GM10266 (cell line): ENCODE results near the gene PIM1.

Source experiments
- DNase-seq: peaks from one replicate; pipeline ENCODE4 v3.0.0; 2012; ENCODE audit errors: extremely low spot score
- CTCF ChIP-seq: IDR thresholded peaks from 2 replicates; pipeline ENCODE4 v1.5.1; 2012; ENCODE audit warnings: mild to moderate bottlenecking, low read depth; ENCODE audit not compliant: control insufficient read depth, insufficient read depth; ENCODE audit errors: missing control alignments

Gene PIM1

DNA sequence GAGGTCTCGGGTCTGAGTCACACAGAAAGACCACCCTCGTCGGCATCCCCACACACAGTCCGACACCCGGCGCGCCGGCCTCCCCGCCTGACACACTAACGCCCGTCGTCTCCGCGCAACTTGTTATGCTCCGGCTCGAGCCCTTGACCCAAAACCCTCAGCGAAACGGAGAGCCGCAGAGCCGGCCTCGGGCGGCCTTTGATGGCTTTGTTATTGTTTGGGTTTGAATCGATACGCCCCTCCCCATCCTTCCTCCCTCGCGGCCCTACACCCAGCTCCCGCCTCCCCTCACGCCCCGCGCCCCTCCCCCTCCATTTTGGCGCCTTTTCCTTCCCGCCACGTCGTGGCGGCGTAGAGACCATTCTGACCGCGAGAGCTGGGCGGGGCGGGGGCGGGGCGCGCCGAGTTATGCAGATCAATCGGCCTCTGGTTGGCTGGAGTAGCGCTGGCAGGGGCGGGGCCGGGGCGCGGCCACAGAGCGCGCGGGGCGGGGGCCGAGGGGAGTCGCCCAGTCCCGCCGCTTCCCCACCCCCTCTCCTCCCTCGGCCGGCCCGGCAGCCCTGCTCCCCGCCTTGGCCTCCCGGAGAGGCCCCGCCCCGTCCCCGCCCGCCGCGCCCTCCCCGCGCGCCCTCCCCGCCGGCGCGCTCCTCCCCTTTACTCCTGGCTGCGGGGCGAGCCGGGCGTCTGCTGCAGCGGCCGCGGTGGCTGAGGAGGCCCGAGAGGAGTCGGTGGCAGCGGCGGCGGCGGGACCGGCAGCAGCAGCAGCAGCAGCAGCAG, at the start of gene PIM1:
Gene PIM1, plus strand, starts transcription at position 657 of the 777 bp plus-strand sequence. CDS start 424 bp downstream, outside the sequence.
- DNase-seq = peak; percentile 99

DNA sequence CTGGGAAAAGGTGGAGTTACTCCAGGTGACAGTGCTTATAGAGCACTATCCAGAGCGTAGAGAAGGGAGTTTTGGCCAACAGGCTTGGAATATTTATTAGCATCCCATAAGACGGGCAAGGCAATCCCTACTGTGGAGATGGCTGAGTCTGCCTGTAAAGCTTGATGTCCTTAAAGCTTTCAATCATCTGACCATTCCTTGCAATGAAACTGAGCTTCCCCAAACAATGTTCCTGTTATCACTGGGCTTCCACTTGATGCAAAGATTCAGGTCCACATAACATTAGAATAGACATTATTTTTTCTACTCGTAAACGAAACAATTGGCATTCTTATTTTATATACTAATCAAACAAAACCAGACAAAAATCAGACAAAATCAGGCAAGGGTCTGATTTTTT, 48.4 kb upstream of the PIM1 start:
- DNase-seq = no peak
- TF ChIP-seq CTCF = no peak

More for the DNA sequence above, at the start of gene PIM1:
- TF ChIP-seq CTCF = no peak

DNA sequence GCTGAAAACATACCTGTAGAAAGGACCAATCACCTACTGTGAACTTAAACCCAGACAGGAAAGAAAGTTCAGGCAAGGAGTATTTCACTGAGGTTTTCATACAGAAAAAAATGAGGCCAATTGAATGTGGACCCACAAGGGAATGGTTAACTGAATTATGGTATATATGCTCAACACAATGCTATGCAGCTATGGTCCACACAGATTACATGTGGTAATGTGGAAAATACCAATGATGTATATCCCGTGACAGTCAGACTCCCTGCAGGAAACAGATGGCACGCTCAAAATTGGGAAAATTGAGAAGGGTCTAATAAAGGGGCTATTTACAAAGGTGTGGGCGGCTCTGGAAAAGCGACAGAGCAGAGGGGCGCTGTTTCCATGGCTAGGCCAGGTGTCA, 47.1 kb upstream of the PIM1 start:
- no peak for TF ChIP-seq CTCF

GRCh38 chr6:37123957-37124729, 45.8 kb upstream of the PIM1 start:
- TF ChIP-seq CTCF = no peak
- no peak for DNase-seq

More for the DNA sequence above, 47.1 kb upstream of the PIM1 start:
- DNase-seq = no peak

DNA sequence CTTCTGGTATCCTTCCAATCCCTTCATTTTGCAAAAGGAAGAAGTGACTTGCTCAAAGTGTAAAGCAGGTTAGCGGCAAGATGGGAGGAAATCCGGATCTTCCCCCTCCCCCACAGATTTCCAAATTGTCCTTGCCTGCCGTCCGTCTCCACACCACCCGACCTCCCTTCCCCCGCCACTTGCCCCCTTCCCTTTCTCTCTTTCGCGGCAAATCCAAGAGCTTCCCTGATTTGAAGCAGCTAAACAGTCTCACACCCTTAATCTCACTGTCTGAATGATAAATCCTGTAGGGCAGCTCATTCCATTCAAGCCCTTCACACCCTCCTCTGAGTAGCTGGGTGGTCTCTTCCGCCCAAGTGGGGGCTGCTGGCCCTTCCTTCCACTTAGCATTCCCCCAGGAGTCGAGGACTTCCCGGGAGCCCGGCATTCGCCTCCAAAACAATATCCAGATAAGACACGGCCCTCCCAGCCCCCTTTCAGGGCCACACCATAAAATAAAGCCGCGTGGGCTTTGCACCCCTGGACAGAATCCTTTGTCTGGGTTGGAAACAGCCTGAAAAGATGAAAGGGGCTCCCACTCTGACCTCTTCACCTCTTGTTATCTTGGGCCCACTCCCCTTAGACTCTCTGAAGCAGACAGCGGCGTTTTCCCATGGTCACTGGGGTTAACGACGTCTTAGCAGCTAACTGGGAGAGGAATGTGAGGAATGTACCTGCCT, 44.0 kb upstream of the PIM1 start:
- no peak for DNase-seq
- no peak for TF ChIP-seq CTCF

DNA sequence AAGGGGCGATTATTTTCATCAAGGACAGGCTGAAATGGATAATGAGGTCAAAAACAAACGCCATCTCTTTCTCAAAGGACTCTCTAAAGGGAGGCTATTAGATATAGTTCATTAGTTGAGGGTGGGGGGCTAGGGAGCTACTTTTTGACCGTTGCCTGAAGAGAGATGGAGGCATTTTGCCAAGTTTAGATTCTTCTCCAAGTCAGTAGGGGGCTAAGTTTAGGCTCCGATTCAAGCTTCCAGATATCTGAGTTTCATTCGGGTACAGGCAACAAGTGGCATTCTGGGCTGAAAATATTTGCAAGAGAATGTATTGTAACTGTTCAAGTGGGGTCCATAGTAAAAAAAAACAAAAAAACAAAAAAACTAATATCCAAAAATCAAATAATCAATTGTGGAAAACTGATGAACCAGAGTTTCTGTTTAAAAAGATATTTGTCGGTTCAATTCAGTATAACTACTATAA, 43.4 kb upstream of the PIM1 start:
- no peak for DNase-seq

More for the DNA sequence above, 43.4 kb upstream of the PIM1 start:
- no peak for TF ChIP-seq CTCF
